HEK293 (cell line): ENCODE measurements around the gene SKAP1.
A peak's percentile ranks its signal among the peaks of the same experiment; 100 is the strongest.

Source experiments
- CTCF ChIA-PET: fragments of 350-600 bp; formaldehyde crosslinking; extraction: SDS; loops from one replicate; lab custom pipeline; 2021; ENCODE audit warnings: antibody characterized with exemption; lab: Yijun Ruan, JAX
- POLR2A ChIA-PET: fragments of 300-600 bp; formaldehyde crosslinking; extraction: SDS; loops from one replicate; lab custom pipeline; 2020; ENCODE audit warnings: antibody characterized with exemption, inconsistent platforms; lab: Yijun Ruan, JAX
- H3K27ac ChIP-seq: fragments of 200-500 bp; sonication (Bioruptor generic); 2 replicates; pipeline ENCODE4 v1.5.1; 2014; ENCODE audit warnings: low read depth, low read length, control low read depth, inconsistent platforms; ENCODE audit errors: extremely low read depth
- H3K36me3 ChIP-seq, 2 experiments: fragments of 200-500 bp in 1 of 2; sonication (Bioruptor generic) in 1 of 2; 1 replicate in 1 of 2; 2 replicates in 1 of 2; pipeline ENCODE4 v1.5.1; 2014 to 2017; ENCODE audit warnings: inconsistent platforms in 2 of 2, low read length in 2 of 2; ENCODE audit not compliant: control insufficient read depth in 2 of 2, insufficient read depth in 1 of 2
- H3K4me1 ChIP-seq: fragments of 200-500 bp; sonication (Bioruptor generic); 2 replicates; pipeline ENCODE4 v1.5.1; 2014; ENCODE audit warnings: mild to moderate bottlenecking, low read length, inconsistent platforms; ENCODE audit not compliant: control insufficient read depth, insufficient read depth
- H3K4me3 ChIP-seq: 2 replicates; pipeline ENCODE4 v1.5.1; 2011; ENCODE audit warnings: low read depth, mild to moderate bottlenecking, control low read depth, low read length, moderate library complexity
- H3K9me3 ChIP-seq: fragments of 200-500 bp; sonication (Bioruptor generic); 2 replicates; pipeline ENCODE4 v1.5.1; 2014; ENCODE audit warnings: low read depth, low read length, inconsistent platforms; ENCODE audit not compliant: control insufficient read depth, insufficient read depth
- BCL6B ChIP-seq: fragments of 450-650 bp; formaldehyde crosslinking; IDR thresholded peaks from 2 replicates; pipeline ENCODE4 v1.5.1; 2017; ENCODE audit warnings: missing biosample characterization, missing genetic modification characterization
- HOXA7 ChIP-seq: sonication (generic); formaldehyde crosslinking; IDR thresholded peaks from 2 replicates; pipeline ENCODE4 v1.8.1; 2022; ENCODE audit warnings: missing genetic modification reagents, borderline replicate concordance
- PRDM6 ChIP-seq: fragments of 450-650 bp; formaldehyde crosslinking; IDR thresholded peaks from 2 replicates; pipeline ENCODE4 v1.5.1; 2017; ENCODE audit warnings: missing biosample characterization, missing genetic modification characterization
- SCRT2 ChIP-seq: fragments of 450-650 bp; formaldehyde crosslinking; IDR thresholded peaks from 2 replicates; pipeline ENCODE4 v1.5.1; 2016; ENCODE audit warnings: missing biosample characterization, missing genetic modification characterization
- ZBTB26 ChIP-seq: fragments of 450-650 bp; formaldehyde crosslinking; optimal IDR thresholded peaks from 2 replicates; pipeline ENCODE3; 2016; ENCODE audit warnings: missing biosample characterization, mild to moderate bottlenecking, missing genetic modification characterization
- ZEB2 ChIP-seq: fragments of 450-650 bp; formaldehyde crosslinking; IDR thresholded peaks from 2 replicates; pipeline ENCODE4 v1.5.1; 2016; ENCODE audit warnings: missing biosample characterization, missing genetic modification characterization
- ZNF19 ChIP-seq: fragments of 450-650 bp; formaldehyde crosslinking; IDR thresholded peaks from 2 replicates; pipeline ENCODE4; 2016; ENCODE audit warnings: missing biosample characterization, missing genetic modification characterization, low read depth
- ZNF23 ChIP-seq: fragments of 450-650 bp; formaldehyde crosslinking; IDR thresholded peaks from 2 replicates; pipeline ENCODE4 v1.5.1; 2016; ENCODE audit warnings: missing biosample characterization, missing genetic modification characterization, borderline replicate concordance
- ZNF311 ChIP-seq: fragments of 450-650 bp; formaldehyde crosslinking; IDR thresholded peaks from 2 replicates; pipeline ENCODE4 v1.5.1; 2017; ENCODE audit warnings: missing biosample characterization, missing genetic modification characterization, borderline replicate concordance
- ZNF518A ChIP-seq: fragments of 450-650 bp; formaldehyde crosslinking; conservative IDR thresholded peaks from 2 replicates; pipeline ENCODE4 v1.5.1; 2016; ENCODE audit warnings: low read depth, missing biosample characterization, missing genetic modification characterization
- ZNF571 ChIP-seq: fragments of 450-650 bp; formaldehyde crosslinking; IDR thresholded peaks from 2 replicates; pipeline ENCODE4 v1.5.0; 2017; ENCODE audit warnings: missing biosample characterization, missing genetic modification characterization
- ZXDB ChIP-seq: fragments of 450-650 bp; formaldehyde crosslinking; IDR thresholded peaks from 2 replicates; pipeline ENCODE4 v1.5.1; 2016; ENCODE audit warnings: missing biosample characterization, missing genetic modification characterization

SKAP1 gene

GRCh38 chr17:48179071-48179945 is 250.7 kb downstream of the SKAP1 start:
- 0 out of 2 replicates have a peak, but pooled peaks have one; percentile 24 for TF ChIP-seq PRDM6 (tag by site-specific recombination)
- peak; percentile 73 for TF ChIP-seq BCL6B (tag by site-specific recombination)
- TF ChIP-seq ZBTB26 = no peak
- Histone ChIP-seq H3K4me3 (no peak overlapping the region), H3K36me3 (no peaks in the 10 kb centered on the region), H3K4me1 (no peaks in the 10 kb centered on the region), H3K27ac (no peak overlapping the region), H3K9me3 (no peaks in the 10 kb centered on the region)
- ChIA-PET CTCF (interaction anchor here (0.9 to 4.3 kb wide), 9 partner anchors 8 to 439 kb away, joined by 3 to 52 read pairs (median 3); no protein-coding TSS in a partner anchor), POLR2A (no interaction called here)

- CTCF ChIA-PET = interaction anchor here (0.6 to 2.0 kb wide), 7 partner anchors 15 to 442 kb away, joined by 3 to 6 read pairs (median 4); no protein-coding TSS in a partner anchor
- no peaks in the 10 kb centered on the region for H3K4me1 ChIP-seq
- H3K9me3 ChIP-seq = no peaks in the 10 kb centered on the region
- H3K27ac ChIP-seq = no peak overlapping the region
- no peak overlapping the region for H3K4me3 ChIP-seq
- no peak for TF ChIP-seq ZNF23 (tag by site-specific recombination)
- TF ChIP-seq HOXA7 (CRISPR knock-in tag) = no peak
- no peak for TF ChIP-seq ZNF571 (tag by site-specific recombination)
- no peaks in the 10 kb centered on the region for H3K36me3 ChIP-seq
- POLR2A ChIA-PET = interaction anchor here (0.5 kb wide), 1 partner anchor 432 kb away, joined by 7 read pairs; no protein-coding TSS in a partner anchor
Measured at GRCh38 chr17:48178317-48178716, 251.7 kb downstream of the SKAP1 start.

- Histone ChIP-seq H3K9me3 (no peaks in the 10 kb centered on the region), H3K27ac (no peak overlapping the region)
- CTCF ChIA-PET = interaction anchor here (0.6 to 2.0 kb wide), 8 partner anchors 12 to 443 kb away, joined by 3 to 6 read pairs (median 4); no protein-coding TSS in a partner anchor
- peak; percentile 41; the same call in 1 of the 2 replicates for TF ChIP-seq SCRT2 (tag by site-specific recombination)
- no peak for TF ChIP-seq ZEB2 (tag by site-specific recombination)
- TF ChIP-seq, all 188 proteins: peak for 1
- Histone ChIP-seq H3K4me1 (no peaks in the 10 kb centered on the region), H3K36me3 (no peaks in the 10 kb centered on the region), H3K4me3 (no peak overlapping the region)
- POLR2A ChIA-PET = interaction anchor here (0.5 kb wide), 1 partner anchor 432 kb away, joined by 7 read pairs; no protein-coding TSS in a partner anchor
Measured at GRCh38 chr17:48177816-48178215, 252.2 kb downstream of the SKAP1 start.

- Histone ChIP-seq H3K9me3 (no peaks in the 10 kb centered on the region), H3K4me3 (no peak overlapping the region), H3K27ac (no peak overlapping the region), H3K4me1 (no peaks in the 10 kb centered on the region), H3K36me3 (no peaks in the 10 kb centered on the region)
- no peak for TF ChIP-seq ZXDB (tag by site-specific recombination)
- TF ChIP-seq ZNF518A (tag by site-specific recombination) = no peak
- TF ChIP-seq ZNF19 (tag by site-specific recombination) = no peak
- TF ChIP-seq ZNF311 (tag by site-specific recombination) = no peak
- CTCF ChIA-PET = interaction anchor here (0.6 to 1.6 kb wide), 3 partner anchors 11 to 85 kb away, joined by 3 to 5 read pairs (median 4); no protein-coding TSS in a partner anchor
- POLR2A ChIA-PET = no interaction called here
Measured at GRCh38 chr17:48176471-48176855, 253.6 kb downstream of the SKAP1 start.
